ENCODE results near the gene BCAS1. TPM values are rescaled to one million over a fixed set of nuclear protein-coding genes. Genes with fewer than 3 reads are reported as not detected.

BCAS1 gene, protein sequence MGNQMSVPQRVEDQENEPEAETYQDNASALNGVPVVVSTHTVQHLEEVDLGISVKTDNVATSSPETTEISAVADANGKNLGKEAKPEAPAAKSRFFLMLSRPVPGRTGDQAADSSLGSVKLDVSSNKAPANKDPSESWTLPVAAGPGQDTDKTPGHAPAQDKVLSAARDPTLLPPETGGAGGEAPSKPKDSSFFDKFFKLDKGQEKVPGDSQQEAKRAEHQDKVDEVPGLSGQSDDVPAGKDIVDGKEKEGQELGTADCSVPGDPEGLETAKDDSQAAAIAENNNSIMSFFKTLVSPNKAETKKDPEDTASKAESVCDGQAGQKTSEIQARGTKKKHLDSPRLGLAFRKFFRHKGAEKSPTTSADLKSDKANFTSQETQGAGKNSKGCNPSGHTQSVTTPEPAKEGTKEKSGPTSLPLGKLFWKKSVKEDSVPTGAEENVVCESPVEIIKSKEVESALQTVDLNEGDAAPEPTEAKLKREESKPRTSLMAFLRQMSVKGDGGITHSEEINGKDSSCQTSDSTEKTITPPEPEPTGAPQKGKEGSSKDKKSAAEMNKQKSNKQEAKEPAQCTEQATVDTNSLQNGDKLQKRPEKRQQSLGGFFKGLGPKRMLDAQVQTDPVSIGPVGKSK
- total RNA-seq = under 1 TPM in 1 of 2 experiments, not detected in 1; 0.09 TPM

DNA sequence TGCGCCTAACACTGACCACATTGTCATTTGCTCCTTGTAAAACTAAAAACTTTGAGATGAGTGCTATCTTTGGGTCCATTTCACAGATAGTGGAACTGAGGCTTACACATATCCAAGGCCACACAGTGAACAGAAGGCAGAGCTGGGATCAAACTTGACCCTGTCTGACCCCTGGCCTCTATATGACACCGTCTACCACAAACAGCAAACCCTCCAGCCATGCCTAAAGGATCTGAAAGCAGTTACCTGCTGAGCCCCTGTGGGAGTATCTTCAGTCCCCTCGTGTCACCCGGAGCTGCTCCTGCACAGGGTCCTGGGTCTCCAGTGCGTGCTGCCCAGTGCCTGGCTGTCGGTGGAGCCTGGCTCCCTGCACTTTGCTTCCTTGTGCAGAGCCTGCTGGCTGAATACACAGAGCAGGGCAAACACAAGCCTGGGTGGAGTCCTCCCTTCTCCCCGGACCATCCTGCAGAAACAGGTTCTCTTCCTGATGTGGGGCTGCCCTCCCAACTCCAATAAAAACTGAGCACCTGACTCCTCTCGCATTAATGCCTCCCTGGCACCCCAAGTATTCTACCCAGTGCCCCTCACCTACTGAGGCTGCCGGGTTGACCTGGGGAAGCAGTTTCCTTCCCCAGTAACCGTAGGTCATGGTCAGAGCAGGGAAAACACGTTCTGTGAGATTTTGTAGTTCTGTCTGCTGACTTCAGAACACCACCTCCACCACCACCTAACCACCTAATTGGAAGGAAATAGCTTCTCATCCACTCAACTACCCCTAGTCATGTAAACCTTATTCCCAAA lies at the start of gene BCAS1:
BCAS1 (minus strand) TSS at position 408 of the 801 bp plus-strand sequence. CDS start 11,876 bp downstream, outside the sequence.
- no peaks in the 10 kb centered on the region for H3K27me3 Mint-ChIP-seq
- H3K36me3 Mint-ChIP-seq = no peaks in the 10 kb centered on the region
- ATAC-seq (ENCODE audit: low read depth) = no peak
- POLR2A ChIA-PET = interaction anchor here (1.2 kb wide), 1 partner anchor 8 kb away, joined by 3 read pairs; no protein-coding TSS in a partner anchor
- H3K9me3 Mint-ChIP-seq = peaks cover 3% of the 10 kb centered on the region
- H3K27ac Mint-ChIP-seq = no peak within 1 kb of the TSS
- no peak within 1 kb of the TSS for H3K4me3 Mint-ChIP-seq
- peaks cover 4% of the 10 kb centered on the region for H3K4me1 Mint-ChIP-seq
- no peak for DNase-seq

DNA sequence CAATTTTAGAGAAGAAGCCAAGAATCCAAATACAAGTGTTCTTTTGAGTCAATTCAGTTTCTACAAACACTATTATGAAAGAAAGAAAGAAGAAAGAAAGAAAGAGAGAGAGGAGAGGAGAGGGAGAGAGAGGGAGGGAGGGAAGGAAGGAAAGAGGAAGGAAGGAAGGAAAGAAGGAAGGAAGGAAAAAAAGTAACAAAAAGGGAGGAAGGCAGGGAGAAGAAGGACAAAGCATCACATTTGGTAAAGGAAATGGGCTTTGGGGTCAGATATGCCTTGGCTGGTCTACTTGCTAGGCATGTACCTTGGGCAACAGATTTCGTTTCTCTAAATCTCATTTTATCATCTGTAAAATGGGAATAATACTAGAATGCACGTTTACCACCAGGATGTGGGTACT lies 49.4 kb upstream of the BCAS1 start:
- no peak overlapping the region for H3K27ac Mint-ChIP-seq
- peaks cover 1% of the 10 kb centered on the region for H3K4me1 Mint-ChIP-seq
- ATAC-seq (ENCODE audit: low read depth) = no peak
- H3K9me3 Mint-ChIP-seq = no peaks in the 10 kb centered on the region
- no peak for DNase-seq
- H3K27me3 Mint-ChIP-seq = no peaks in the 10 kb centered on the region
- POLR2A ChIA-PET = no interaction called here
- H3K4me3 Mint-ChIP-seq = no peak overlapping the region
- no peaks in the 10 kb centered on the region for H3K36me3 Mint-ChIP-seq

DNA sequence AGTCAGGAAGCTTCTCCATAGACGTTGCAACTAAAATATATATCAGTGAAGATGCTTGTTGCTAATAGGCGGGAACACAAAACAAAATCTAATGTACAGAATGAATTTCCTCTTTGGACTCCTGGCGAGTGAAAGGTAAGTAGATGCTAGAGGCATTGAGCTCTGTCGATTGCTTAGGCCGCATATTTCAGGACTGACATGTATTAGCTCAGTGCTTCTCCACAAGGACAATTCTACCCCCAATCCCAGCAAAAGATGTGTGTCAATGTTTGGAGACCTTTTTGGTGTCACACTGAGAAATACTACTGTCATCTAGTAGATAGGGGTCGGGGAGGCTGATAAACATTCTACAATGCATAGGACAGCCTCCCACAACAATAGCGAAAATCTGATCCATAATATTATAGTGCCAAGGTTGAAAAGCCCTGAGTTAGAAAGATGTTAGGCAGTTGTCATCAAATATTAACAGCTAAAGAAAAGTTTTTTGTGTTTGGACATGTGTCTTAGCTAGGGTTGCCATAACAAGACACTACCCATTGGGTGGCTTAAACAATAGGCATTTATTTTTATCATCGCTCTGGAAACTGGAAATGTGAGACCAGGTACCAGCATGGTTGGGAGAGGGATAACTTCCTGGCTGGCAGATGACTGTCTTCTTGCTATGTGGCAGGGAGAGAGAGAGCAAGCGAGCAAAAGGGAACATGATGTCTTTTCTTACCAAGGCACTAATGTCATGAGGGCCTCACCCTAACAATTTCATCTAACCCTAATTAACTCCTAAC lies 48.0 kb upstream of the BCAS1 start:
- peaks cover 1% of the 10 kb centered on the region for H3K4me1 Mint-ChIP-seq
- no peaks in the 10 kb centered on the region for H3K36me3 Mint-ChIP-seq
- H3K27ac Mint-ChIP-seq = no peak overlapping the region
- H3K9me3 Mint-ChIP-seq = no peaks in the 10 kb centered on the region
- H3K27me3 Mint-ChIP-seq = no peaks in the 10 kb centered on the region
- H3K4me3 Mint-ChIP-seq = no peak overlapping the region
- DNase-seq (no peak), ATAC-seq (ENCODE audit: low read depth) (no peak)
- POLR2A ChIA-PET = no interaction called here

DNA sequence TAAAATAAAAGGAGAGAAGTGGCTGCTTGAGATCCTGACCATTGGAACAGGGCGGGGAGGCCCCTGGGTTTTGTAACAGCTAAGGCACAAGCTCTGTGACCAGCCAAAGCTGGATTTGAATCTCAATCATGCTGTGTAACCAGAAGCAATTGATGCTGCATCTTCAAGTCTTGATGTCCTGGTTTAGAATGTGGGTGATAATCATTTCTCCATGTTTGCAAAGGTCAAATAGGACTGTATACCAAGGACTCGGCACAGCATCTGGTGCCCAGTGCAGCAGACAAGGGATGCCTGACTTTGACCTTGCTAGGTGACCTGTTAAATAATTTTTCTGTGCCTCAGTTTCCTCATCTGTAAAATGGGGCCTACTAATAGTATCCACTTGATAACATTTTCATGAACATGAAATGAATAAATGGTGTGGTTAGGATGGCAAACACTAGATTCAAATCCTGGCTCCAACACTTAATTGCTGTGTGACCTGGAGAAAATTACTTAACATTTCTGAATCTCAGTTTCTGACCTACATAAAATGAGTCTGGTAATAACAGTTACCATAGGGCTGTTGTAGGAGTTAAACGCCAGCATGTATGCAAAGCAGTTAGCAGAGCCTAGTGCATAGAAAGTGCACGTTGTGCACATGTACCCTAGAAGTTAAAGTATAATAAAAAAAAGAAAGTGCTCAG lies 46.3 kb upstream of the BCAS1 start:
- Mint-ChIP-seq H3K9me3 (no peaks in the 10 kb centered on the region), H3K27me3 (no peaks in the 10 kb centered on the region), H3K36me3 (no peaks in the 10 kb centered on the region), H3K4me1 (no peaks in the 10 kb centered on the region), H3K27ac (no peak overlapping the region), H3K4me3 (no peak overlapping the region)
- POLR2A ChIA-PET = no interaction called here
- ATAC-seq (ENCODE audit: low read depth) (no peak), DNase-seq (no peak)

DNA sequence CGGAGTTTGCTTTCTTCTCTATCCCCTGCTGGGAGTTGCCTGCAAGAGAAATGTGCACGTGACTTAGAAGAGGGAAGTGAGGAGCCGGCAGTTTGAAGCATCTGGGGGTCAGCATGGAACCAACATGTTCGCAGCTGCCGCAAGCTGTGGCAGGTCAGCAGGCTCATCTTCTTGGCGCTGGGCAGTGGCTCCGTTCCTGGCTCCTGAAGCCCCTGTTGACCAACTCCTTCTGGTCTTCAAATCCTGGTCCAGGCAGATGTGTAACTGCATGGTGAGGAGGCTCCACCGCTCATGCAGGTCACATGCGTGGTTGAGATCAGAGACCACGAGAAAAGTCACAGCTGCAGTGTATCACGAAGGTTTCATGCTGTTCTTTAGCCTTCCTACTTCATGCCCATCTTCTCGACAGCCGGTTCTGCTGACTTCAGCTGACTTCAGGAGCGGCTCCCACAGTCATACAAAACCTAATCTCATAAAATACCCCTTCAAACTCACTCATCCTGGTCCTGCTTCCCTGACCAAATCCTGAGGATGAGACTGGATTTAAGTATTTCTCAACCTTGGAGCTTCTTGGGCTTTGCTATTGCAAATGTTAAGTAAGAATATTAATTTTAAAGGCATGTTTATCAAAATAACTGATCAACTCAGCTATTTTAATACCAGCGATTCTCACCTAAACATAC lies 44.9 kb upstream of the BCAS1 start:
- DNase-seq = no peak
- POLR2A ChIA-PET = no interaction called here
- Mint-ChIP-seq H3K9me3 (peaks cover 1% of the 10 kb centered on the region), H3K27ac (no peak overlapping the region), H3K36me3 (no peaks in the 10 kb centered on the region), H3K4me1 (no peaks in the 10 kb centered on the region), H3K27me3 (no peaks in the 10 kb centered on the region), H3K4me3 (no peak overlapping the region)
- no peak for ATAC-seq (ENCODE audit: low read depth)

DNA sequence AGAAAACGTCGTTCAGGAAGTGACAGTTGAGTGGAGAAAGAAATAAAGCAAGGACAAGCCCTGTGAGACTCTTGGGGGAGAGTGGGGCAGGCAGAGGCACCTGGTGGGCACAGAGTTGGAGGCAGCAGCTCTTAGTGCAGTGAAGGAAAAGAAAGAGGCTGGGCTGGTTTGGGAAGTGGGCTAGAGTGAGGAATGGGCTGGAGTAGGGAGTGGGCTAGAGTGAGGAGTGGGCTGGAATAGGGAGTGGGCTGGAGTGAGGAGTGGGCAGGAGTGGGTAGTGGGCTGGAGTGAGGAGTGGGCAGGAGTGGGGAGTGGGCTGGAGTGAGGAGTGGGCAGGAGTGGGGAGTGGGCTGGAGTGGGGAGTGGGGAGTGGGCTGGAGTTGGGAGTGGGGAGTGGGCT lies 43.7 kb upstream of the BCAS1 start:
- Mint-ChIP-seq H3K27ac (no peak overlapping the region), H3K4me1 (no peaks in the 10 kb centered on the region), H3K9me3 (peaks cover 1% of the 10 kb centered on the region), H3K27me3 (no peaks in the 10 kb centered on the region), H3K36me3 (no peaks in the 10 kb centered on the region), H3K4me3 (no peak overlapping the region)
- no peak for DNase-seq
- no peak for ATAC-seq (ENCODE audit: low read depth)
- POLR2A ChIA-PET = no interaction called here

DNA sequence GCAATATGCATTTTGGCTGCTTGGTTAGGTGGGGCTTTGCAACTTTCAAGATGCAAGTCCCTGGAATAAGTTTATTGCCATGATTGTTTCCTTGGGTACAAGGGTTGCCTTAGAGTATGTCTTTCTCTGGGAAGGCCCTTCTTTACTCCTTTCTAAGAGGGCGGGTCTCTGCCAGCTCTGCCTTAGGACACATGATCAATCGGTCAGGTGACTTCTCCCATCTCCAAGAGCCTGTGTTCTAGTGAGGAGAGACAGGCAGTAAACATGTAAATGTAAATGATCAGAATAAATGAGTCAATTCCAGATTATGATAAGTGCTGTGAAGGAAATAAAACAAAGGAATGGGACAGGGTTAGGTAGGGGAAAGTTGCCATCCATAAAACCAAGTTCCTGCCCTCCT lies 43.2 kb upstream of the BCAS1 start:
- POLR2A ChIA-PET = no interaction called here
- no peaks in the 10 kb centered on the region for H3K4me1 Mint-ChIP-seq
- H3K27me3 Mint-ChIP-seq = no peaks in the 10 kb centered on the region
- H3K4me3 Mint-ChIP-seq = no peak overlapping the region
- peaks cover 1% of the 10 kb centered on the region for H3K9me3 Mint-ChIP-seq
- H3K36me3 Mint-ChIP-seq = no peaks in the 10 kb centered on the region
- no peak overlapping the region for H3K27ac Mint-ChIP-seq
- no peak for DNase-seq
- no peak for ATAC-seq (ENCODE audit: low read depth)

DNA sequence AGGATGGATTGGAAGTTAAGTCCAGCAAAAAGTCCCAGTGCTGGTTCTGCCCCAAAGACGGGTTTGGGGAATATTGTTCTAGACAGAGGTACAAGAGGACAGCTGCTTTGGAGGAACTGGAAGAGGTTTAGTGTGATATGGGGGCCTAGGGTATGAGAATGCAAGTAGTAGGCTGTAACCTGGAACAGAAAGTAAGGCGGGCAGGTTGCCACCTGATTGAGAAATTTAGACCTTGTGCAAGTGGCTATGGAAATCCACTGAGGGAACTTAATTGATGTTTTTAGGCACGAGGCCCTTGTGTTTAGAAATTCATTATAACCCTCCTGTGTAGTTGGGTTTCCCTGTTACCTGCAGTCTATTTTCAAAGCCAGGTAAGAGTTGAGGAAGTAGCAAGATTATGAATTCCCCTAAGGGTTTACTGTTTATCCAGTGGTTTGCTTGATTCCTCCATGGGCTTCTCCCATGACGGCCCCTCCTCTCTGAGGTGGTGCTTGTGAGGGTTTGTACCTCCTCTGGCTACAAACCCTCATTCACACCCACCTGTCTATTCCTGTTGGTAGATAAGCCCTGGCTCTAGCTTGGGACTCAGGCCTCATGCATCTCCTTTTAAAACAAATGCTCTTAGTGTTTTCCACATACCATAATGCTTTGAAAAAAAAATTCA lies 42.0 kb upstream of the BCAS1 start:
- H3K27me3 Mint-ChIP-seq = no peaks in the 10 kb centered on the region
- POLR2A ChIA-PET = no interaction called here
- H3K9me3 Mint-ChIP-seq = peaks cover 1% of the 10 kb centered on the region
- H3K27ac Mint-ChIP-seq = no peak overlapping the region
- no peaks in the 10 kb centered on the region for H3K36me3 Mint-ChIP-seq
- DNase-seq (no peak), ATAC-seq (ENCODE audit: low read depth) (no peak)
- no peaks in the 10 kb centered on the region for H3K4me1 Mint-ChIP-seq
- no peak overlapping the region for H3K4me3 Mint-ChIP-seq

DNA sequence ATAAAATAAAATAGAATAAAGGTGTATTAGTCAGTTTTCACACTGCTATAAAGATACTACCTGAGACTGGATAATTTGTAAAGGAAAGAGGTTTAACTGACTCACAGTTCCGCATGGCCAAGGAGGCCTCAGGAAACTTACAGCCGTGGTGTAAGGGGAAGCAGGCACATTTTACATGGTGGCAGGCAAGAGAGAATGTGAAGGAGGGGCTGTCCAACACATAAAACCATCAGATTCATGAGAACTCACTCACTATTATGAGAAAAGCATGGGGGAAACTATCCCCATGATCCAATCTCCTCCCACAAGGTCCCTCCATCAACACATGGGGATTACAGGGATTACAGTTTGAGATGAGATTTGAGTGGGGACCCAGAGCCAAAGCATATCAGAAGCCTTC lies 41.1 kb upstream of the BCAS1 start:
- H3K4me1 Mint-ChIP-seq = no peaks in the 10 kb centered on the region
- DNase-seq (no peak), ATAC-seq (ENCODE audit: low read depth) (no peak)
- no peaks in the 10 kb centered on the region for H3K36me3 Mint-ChIP-seq
- H3K27me3 Mint-ChIP-seq = no peaks in the 10 kb centered on the region
- H3K27ac Mint-ChIP-seq = no peak overlapping the region
- H3K9me3 Mint-ChIP-seq = peaks cover 1% of the 10 kb centered on the region
- no peak overlapping the region for H3K4me3 Mint-ChIP-seq
- POLR2A ChIA-PET = no interaction called here

DNA sequence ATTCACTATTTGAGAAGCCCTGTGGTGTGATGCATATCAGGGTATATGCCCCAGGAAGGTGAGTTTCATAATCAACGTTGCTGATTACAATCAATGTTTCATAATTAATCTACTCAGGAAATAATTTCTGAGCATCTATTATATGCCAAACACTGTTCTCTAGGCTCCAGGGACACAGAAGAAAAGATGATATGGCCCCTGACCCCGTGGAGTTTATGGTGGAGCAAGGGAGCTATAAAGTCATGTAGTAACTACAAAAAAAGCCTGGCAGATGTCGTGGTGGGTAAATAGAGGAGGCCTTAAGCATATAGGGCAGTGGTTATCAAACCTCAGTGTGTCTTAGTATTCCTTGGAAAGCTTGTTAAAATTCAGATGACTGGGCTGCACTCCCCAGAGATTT lies 40.1 kb upstream of the BCAS1 start:
- no peak overlapping the region for H3K4me3 Mint-ChIP-seq

DNA sequence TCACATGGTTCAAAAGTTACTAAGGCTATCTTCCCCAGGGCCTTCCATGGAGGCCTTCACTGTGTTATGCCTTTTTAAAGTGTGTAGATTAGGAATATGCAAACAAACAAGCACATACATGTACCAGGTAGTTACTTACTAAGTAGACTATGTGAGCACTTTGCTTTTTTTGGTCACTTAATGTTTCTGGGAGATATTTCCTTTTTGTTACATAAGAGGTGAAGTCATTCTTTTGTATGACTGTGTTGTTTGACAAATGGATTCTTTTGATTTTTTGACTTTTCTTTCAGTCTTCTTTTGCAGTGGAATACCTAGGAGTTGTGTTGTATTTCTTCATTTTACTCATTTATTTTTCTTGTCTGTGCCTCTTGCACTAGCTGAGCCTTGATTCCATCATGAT lies 39.6 kb upstream of the BCAS1 start:
- Mint-ChIP-seq H3K36me3 (no peaks in the 10 kb centered on the region), H3K27me3 (no peaks in the 10 kb centered on the region), H3K9me3 (peaks cover 1% of the 10 kb centered on the region), H3K4me1 (no peaks in the 10 kb centered on the region), H3K27ac (no peak overlapping the region), H3K4me3 (no peak overlapping the region)
- DNase-seq (no peak), ATAC-seq (ENCODE audit: low read depth) (no peak)
- POLR2A ChIA-PET = no interaction called here

More for the DNA sequence above, 40.1 kb upstream of the BCAS1 start:
- ATAC-seq (ENCODE audit: low read depth) = no peak
- H3K27ac Mint-ChIP-seq = no peak overlapping the region
- POLR2A ChIA-PET = no interaction called here
- no peaks in the 10 kb centered on the region for H3K27me3 Mint-ChIP-seq
- peaks cover 1% of the 10 kb centered on the region for H3K9me3 Mint-ChIP-seq
- DNase-seq = no peak
- no peaks in the 10 kb centered on the region for H3K36me3 Mint-ChIP-seq
- H3K4me1 Mint-ChIP-seq = no peaks in the 10 kb centered on the region

DNA sequence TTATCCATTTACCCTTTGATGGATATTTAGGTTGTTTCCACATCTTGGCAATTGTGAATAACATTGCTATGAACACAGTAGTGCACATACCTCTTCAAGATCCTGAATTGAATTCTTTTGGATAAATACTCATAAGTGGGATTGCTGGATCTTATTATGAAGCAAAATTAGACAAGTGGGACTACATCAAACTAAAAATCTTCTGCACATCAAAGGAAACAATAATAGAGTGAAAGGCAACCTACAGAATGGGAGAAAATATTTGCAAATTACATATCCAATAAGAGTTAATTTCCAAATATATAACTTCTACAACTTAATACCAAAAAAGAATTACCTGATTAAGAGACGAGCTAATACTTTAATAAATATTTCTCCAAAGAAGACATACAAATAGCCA lies 38.4 kb upstream of the BCAS1 start:
- no peak overlapping the region for H3K4me3 Mint-ChIP-seq
- ATAC-seq (ENCODE audit: low read depth) = no peak
- peaks cover 1% of the 10 kb centered on the region for H3K9me3 Mint-ChIP-seq
- H3K27ac Mint-ChIP-seq = no peak overlapping the region
- DNase-seq = no peak
- no peaks in the 10 kb centered on the region for H3K27me3 Mint-ChIP-seq
- H3K36me3 Mint-ChIP-seq = no peaks in the 10 kb centered on the region
- POLR2A ChIA-PET = no interaction called here
- H3K4me1 Mint-ChIP-seq = no peaks in the 10 kb centered on the region

Measured in activated naive CD8-positive, alpha-beta T cell treated with anti-CD3 and anti-CD28 coated beads, Interleukin-2, amount 10 ng/mL, durations not matched to agents 7 days and 5 days (primary cell).